ENCODE results near the gene TRABD2B.

Gene TRABD2B

DNA sequence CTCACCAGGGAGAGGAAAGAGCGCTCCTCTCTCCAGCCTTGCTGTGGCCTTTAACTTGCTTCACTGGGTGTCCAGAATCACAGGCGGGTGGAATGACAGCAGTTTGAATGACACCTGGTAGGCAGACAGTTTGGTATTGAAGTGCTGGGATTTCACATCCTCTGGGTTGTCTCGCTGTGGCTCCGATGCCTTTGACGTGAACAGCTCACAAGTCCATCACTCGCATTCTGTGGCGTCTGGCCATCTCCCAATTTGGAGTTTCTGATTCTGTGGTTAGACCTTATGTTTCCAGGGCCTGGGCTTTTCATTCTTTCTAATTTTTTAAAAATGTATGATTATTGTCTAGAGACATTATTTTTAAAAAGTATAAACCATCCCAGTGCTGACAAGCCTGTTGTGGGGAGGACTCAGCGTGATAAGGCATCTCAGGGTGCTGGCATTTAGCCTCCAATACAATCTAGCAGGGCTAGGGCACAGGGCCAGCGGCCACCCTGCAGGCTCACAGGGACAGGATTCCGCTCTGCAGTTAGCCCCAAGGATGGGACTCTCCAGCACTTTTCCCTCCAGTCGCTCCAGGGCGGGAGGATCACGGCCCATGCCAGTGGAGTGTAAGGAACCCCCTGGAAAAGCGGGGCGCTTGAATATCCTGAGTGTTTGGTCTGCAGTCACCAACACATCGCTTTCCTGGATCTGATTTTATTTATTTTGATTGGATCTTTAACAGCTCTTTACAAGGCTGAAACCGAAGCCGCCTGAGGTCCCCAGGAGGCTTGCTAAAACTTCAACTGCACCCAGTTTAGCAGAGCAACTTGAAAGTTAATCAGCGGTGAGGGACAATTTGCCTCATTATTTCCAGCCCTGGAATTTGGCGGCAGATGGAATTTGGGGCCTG, 178.3 kb downstream of the TRABD2B start:
- no peak for FAIRE-seq

DNA sequence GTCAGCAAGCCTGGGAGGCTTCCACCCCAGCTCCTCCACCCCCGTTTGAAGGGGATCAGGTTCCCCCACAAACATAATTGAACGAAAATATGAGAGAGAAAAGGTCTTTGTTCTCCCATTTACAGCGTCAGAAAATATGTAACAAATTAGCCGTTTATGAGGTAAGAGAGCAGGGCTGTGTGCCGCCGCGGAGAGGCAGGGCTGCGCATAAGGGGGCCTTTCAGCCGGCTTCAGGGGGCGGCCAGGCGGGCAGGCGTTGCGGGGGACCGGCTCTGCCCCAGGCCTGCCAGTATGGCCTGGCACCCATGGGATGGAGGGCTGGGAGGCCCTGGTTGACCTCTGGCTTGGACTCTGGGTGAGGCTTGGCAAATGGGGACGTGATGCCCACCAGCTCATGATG, 179.3 kb downstream of the TRABD2B start:
- no peak for FAIRE-seq

DNA sequence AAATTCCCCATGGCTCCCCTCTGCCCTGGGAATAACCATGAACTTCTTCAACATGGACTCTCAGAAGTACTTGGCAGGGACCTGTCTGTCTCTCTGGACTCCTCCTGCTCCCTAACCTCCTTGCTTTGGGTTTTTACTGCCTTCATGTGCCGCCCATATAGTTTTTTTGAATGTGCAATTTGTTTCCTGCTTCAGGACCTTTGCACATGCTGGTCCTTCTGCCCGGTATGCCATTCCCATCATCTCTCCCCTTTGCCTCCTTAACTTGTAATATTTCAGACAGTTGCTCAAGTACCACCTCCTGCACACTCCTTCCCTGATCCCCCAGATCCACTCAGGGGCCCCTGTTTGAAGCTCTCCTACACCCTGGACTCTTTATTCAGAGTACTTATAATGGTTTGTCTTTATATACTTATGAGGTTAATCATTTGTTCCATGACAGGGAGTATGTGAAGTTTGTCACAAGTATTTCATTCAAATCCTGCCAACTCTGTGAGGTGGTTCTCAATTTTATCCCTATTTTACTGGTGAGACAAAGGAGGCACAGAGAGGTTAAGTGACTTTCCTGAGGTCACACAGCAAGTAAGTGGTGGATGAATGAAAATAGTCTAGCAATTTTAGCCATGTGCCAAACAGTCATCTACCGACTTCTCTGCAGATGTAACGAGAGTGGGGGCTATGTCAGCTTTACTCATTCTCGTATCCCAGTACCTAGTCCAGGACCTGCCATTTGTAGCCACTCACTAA, 180.7 kb downstream of the TRABD2B start:
- FAIRE-seq, result no peak

DNA sequence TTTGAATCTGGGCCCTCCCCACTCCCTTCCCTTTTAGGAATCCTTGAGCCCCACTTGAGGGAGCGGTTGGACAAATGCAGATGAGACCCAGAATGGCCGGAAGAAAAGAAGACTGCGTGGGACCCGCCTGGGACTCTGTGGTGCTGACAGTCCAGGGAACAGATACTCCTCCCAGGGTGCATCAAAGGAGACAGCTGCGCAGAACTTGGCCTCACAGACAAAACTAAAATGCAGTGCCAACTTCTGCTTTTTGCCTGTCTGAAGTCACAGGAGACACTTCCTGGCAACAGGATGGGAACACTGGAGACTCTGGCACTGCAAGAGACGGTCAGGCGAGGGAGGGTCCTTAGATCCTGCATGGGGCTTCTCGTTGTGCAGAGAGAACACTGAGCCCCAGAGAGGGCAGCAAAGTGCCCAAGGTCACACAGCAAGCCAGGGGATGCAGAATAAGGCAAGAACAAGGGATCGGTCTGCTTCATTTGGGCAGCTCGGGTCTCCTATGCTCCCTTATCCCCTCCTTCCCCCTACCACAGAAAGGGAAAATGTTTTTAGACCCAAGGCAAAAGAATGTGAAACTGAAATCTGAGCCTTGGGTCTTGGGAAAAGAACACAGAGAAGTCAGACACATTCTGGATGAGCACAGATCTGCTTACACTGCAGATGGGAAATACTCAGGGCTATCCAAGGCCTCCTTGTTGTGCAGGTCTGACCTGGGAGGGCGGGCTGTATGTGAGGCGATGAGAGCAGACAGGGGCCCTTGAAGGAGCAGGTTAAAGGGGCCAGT, 182.4 kb downstream of the TRABD2B start:
- FAIRE-seq, result no peak

DNA sequence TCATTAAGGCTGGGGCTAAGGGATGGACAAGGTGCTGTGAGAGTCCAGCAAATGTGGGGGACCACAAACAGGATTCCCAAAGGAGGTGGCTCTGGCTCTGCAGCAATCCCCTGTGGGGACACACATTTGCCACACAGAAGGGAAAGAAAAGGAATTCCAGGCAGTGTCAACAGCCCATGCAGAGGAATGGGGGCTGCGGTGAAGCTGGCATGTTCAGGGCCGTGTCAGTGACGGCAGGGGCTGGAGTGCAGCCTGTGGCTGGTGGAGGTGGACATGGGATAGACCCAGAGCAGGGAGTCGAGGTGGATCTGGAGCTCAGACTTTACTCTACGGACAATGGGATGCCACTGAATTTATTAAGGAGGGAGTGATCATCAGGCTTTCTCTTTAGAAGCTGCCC, 183.2 kb downstream of the TRABD2B start:
- no peak for FAIRE-seq

DNA sequence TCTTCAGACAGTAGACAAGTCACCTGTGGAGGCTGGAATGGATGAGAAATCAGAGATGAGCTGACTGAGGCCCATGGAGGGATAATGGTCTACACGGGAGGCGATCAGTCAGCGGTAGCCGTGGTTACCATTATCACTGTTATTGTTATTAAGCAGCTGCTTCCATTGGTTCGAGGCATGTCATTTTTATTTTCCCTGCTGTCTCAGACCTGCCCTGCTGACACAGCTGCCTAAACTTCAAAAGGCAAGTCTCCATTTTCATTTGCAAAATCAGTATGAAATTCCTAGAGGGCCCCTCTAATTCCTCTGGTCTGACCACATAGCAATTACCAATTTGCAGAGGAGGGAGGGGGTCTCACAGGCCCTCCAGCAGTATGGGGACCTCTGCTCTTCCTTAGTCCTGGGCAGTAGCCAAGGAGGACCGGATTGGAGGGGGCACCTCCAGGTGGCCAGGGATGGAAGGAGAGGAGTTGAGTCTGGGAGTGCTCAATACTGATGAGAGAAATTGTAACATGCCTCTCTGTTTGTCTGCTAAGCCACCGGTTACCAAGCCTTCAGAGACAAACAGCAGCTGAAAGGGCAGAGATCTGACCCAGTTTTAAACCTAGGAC, 184.2 kb downstream of the TRABD2B start:
- FAIRE-seq, result no peak

DNA sequence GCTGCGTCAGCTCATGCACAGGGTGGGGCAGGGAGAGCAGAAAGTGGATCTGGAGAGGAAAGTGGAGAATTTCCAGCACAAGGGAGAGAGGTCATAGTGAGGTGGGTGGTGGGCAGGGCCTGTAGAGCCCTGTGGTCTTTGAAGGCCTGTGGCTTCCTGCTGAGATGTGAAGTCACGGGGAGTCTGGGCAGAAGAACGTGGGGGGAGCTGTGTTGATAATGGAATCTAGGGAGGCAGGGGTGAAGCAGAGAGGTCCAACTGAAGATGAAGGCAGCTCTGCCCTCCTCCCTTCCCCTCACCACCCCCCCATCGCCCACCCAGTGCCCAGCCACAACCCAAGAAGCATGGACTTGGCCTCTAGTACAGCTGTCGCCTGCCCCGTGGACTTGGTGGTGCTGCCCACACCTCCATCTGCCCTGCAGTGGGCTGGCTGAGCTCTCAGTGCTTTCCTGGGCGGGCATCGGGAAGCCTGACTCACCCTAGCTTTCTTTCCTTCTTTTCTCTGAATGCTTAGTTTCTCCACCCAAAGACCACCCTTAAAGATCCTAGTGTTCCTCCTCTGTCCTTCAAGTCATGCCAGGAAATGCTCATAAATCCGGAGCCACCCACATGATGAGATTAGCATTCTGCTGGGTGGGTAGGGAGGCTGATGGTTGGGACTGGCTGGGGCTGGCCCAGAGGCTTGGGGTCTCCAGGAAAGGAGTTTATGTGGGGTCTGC, 186.1 kb downstream of the TRABD2B start:
- FAIRE-seq, result no peak

DNA sequence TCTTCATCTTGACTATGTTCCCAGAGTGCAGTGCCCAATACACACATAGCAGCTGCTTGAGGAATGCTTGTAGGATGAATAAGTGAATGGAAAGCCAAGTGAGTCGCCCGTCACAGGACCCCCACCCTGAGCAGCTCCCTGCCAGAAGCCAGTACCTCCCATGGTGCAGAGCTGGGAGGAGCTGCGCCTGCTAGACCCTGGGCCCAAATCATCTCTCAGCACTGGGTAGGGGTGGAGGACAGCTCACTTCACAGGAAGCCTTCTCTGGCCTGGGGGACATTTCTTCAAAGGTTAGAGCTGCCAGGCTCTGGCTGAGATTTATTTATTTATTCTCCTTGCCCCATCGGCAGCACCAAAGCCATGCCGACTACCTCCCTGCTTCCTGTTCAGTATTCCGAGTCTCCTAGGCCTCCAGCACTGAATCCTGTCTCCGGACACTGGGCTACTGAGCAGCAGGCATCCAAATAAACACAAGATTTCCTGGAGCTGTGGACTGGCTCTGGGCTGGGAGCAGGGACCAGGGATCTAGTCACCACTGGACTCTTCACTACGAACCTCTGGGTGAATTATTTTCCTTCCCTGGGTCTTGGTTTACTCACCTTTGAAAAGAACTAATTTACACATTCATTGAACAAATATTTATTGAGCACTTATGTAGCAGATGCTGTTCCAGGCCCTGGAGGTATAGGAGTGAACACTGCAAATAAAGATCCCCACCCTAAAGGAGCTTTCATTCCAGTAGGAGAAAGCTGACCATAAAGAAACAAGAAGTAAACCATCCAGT, 187.7 kb downstream of the TRABD2B start:
- FAIRE-seq, result no peak

DNA sequence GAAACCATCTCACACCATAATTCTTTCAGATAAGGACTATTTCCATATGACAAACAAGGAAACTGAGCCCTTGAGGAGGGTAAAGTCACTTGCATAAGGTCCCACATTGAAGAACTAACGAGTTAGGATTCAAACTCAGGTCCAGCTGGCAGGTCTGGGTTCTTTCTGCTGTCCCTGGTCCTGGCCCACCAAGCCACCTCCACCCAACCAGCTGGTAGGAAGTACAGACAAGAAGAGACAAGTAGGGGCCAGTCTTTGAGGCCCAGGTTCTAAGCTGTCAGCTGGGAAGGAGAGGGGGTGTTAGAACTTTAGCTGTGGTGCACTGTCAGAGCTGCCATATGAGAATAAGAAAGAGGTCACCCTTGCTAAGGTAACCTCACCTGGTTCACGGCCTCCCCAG, 188.6 kb downstream of the TRABD2B start:
- FAIRE-seq, result no peak

DNA sequence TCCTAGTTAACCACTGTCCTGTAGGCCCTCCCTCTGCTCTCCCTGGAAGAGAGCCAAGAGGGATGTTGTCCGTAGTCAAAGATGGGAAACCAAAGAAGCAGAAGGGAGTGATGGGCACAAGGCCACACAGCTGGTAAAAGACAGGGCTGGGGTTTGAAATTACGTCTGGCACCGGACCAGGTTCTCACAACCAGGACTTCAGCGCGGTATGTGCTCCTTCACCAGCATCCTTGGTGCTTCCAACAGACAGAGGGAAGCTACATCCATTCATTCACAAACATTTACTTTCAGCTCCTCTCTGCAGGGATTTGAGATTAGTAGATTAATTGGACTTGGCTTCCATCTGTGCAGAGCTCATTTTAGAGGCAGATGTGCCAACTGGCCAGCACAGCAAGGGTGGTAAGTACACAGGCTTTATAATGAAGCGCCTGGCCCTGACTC, 191.2 kb downstream of the TRABD2B start:
- FAIRE-seq, result no peak

DNA sequence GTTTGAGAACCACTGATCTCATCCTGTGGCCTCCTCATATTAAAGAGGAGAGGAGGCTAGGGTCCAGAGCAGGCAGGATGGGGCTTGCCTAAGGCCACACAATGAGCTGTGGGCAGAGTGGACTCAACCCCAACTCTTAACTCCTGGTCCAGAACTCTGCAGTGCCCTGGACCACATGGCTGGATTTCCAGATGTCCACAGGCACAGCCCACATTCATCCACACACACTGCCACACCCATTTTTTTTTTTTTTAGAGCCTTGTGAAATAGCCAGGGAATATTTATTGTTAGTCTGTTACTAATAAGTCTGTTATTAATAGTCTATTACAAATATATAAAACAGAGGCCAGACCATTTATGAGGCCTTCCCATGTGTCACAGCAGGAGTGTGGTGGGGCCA, 192.2 kb downstream of the TRABD2B start:
- FAIRE-seq, result no peak

DNA sequence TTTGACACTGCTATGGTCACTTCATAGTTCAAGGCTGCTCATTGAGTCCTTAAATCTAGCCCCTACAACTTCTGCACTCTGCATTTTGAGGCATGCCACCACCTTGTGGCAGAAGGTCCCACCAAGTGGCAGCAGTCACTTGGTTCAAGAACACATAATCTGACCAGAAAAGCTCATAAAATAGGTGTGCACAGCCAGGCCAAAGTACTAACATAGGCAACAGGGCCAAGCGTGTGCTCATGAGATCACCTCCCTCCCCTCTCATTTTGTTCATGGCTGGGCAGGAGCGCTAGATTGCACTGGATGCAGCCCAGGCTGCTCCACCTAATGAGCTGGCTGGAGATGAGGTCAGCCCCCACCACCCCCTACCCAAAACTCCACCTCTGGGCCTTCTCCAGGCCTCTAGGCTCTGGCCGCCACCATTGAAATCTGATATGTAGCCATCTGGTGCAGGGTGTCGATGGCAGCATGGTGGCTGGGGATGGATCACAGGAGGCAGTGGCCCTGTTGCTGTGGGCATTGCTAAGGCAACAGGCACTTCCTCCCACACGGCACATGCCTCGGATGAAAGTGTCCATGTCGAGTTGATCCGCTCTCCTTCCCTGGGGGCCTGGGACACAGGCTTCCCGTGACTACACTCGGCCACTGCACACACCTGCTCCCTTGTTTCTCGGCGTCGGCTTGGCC, 193.2 kb downstream of the TRABD2B start:
- no peak for FAIRE-seq

DNA sequence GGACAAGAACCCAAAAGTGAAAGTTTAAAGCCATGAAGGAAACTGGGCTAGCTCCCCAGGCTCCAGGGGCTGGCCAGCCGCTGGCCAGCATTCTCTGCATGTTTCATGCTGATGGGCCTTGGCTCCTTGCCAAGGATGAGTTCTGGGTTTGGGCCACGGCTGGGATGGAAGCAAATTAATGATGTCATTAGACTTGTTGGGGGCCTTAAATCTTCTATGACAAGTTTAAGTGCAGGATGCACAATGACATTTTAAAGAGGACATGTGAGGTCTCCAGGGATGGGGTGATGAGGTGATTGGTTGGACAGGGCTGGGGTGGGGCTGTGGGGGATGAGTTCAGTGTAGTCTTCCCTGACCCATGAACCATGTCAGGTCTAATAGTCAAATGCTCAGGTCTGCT, 199.6 kb downstream of the TRABD2B start:
- FAIRE-seq, result no peak

DNA sequence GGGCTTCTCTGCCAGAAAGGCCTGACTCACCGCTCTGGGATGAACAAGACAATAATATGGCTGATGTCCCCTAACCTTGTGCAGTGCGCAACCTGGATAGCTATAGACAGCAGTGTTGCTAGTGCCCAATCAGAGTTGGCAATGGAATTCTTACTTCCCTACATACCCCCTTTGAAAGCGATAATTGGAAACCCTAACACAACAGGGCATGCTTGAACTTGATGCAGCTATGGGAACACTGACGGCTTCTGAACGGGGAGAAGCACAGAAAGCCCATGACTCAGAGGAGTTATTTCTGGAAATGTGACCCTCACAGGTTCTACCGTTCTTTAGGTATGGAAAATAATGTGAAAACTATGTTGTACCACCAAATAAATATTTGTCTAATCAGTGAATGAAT, 200.6 kb downstream of the TRABD2B start:
- no peak for FAIRE-seq

DNA sequence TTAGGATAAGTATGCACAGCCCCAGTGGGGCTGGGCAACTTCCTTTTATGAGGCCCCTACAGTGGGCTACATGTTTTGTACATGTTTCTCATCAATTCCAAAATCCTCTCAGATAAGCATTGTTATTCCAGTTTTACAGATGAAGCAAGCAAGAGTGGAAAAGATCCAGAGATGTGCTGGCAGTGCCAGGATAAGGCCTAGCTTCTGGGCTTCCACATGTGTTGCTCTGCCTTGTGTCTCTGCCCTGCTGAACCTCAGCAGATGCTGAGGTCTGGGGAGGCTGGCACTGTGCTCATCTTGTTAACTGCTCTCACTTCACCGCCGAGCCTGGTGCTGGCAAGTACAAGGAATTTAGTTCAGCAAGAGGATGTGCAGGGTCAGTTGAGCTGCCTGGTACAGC, 202.1 kb downstream of the TRABD2B start:
- FAIRE-seq, result no peak

DNA sequence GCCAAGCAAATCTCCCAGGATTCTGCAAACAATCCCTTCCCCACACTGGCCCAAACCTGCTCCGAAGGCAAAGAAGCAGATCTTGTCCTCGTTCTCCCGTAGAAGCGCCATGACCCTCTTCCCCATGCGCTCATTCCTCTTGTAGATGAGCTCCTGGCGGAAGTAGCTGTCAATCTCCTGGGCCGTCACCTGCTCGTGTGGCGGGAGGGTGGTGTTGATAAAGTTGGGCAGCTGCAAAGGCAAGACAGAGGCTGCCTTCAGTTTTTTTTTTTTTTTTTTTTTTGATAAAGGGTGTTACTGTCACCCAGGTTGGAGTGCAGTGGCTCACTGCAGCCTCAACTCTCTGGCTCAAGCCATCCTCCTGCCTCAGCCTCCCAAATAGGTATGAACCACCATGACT, 202.7 kb downstream of the TRABD2B start:
- FAIRE-seq, result no peak

DNA sequence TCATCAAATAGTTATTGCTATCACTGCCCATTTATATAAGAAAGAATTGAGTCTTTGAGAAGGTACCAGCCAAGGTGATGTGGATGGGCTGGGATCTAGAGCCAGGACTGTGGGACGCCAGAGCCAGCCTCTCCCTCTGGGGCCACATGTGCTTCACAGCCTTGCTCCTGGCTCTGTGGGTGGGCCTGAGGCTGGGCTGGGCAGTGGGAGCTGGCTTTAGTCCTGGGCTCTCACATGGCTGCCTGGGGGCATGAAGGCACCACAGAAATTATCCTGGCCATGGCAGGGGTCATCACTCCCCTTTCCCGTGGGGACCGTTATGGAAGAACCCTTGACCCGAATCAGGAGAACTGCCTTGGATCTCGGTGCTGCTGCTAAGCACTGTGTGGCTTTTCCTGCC, 203.1 kb downstream of the TRABD2B start:
- FAIRE-seq, result no peak

DNA sequence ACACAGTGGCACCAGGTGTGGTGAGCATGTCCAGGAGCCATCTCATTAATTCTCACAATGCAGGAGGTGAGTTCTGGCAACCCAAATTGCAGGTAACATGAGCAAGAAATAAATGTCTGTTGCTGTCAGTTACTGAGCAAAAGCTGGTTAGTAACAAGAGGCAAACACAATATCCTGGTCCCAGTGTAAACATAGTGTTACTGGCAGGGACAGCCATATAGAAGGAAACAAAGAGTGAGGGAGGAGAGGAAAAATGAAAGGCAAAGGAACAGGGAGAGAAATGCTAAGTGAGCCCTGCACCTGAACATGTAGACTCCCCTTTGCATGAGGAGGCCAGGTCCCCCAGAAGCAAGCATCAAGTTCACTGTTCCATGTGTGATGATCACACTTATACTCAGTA, 203.6 kb downstream of the TRABD2B start:
- no peak for FAIRE-seq

DNA sequence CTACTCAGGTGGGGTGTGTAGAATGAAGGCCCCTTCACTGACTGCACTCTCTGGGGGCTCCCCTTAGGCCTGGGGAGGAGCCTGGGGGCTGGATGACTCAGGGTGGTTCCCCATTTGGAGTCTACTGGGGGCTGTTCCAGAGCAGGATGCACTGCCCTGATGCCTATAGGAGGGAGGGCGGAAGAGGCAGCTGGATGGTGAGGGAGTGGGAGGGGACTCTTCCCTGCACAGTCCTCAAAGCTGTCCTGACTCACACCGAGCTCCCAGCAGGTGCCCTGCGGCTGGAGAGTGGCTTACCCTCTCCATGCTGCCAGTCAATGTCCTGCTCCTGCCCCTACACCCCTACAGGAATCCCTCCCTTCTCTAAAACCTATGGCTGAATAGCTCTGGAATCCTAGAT, 204.4 kb downstream of the TRABD2B start:
- no peak for FAIRE-seq

DNA sequence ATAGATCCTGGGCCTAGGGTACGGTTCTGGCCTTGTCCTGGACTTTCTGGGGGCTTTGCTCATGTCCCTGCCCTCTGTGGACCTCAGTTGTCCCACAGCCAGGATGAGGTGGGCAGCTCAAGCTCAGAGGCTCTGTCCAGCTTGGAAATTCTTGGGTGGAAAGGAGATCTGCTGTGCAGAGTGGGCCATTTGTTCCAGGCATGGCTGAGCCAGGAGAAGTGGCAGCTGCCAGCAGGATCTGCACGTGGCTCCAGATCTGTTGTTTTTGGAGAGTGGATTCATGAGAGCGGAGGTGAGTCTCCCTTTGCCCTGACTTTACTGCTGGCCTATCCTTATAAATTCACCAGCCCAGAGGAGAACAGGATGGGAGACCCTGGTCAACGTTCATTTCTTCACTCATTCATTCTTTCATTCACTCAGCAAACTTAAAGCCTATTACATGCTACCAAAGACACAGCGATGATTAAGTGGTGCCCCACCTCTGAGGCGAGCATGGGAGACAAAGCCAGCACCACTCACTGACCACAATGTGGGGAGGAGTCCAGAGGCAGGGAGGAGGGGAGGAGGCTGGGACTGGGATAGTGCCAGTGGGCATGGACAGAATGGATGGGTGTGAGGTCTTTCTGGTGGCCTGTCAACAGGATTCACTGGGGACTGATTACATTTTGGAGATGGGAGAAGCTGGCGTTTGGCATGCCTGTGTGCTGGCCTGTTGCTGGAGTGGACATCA, 205.1 kb downstream of the TRABD2B start:
- FAIRE-seq, result no peak

Measured in islet of Langerhans (tissue), 1 donor.